ENCODE measurements around the gene CEMIP. TPM values are rescaled to one million over a fixed set of nuclear protein-coding genes. Genes with fewer than 3 reads are reported as not detected.

Gene CEMIP
- total and polyA plus RNA-seq, 2 of the 8 experiments (the other 6 are each of a cell fraction or from before 2014, with no cell fraction given), result 0.11 to 0.60 TPM

GRCh38 chr15:80870366-80870765 lies 91.2 kb downstream of the CEMIP start:
- Histone ChIP-seq H3K79me1 (ENCODE audit: low read depth, low read length) (no peaks in the 10 kb centered on the region), H3K4me2 (ENCODE audit: insufficient read depth in 1 of 2, low read depth in 2 of 2, low read length in 2 of 2) (no peak overlapping the region), H2AFZ (ENCODE audit: low read length) (no peak overlapping the region), H2BK12ac (ENCODE audit: low read depth, low read length) (no peak overlapping the region), H4K5ac (ENCODE audit: insufficient read length, low read depth, low read length) (no peak overlapping the region), H3K9ac (replicated peaks in 1 of 4; ENCODE audit: extremely low read depth in 1 of 4, low read depth in 3 of 4, low read length in 3 of 4) (no peak overlapping the region), H3K4ac (replicated peaks; ENCODE audit: insufficient read length, low read depth, low read length) (no peak overlapping the region), H3K27ac (ENCODE audit: low read depth, low read length) (no peak overlapping the region), H2BK5ac (ENCODE audit: low read depth, low read length) (0 out of 2 replicates have a peak overlapping the region, but pooled peaks have one; percentile 3), H3K79me2 (ENCODE audit: control insufficient read depth in 1 of 2, insufficient read depth in 2 of 2, low read length in 2 of 2) (no peaks in the 10 kb centered on the region), H3K36me3 (ENCODE audit: control insufficient read depth in 2 of 4, insufficient read depth in 4 of 4, low read length in 3 of 4) (no peaks in the 10 kb centered on the region), H4K8ac (ENCODE audit: extremely low read depth, insufficient read depth, low read length) (no peak overlapping the region), H3K27me3 (replicated peaks in 1 of 4; ENCODE audit: control insufficient read depth in 3 of 4, extremely low read depth in 1 of 4, insufficient read depth in 3 of 4, low read length in 3 of 4) (no peaks in the 10 kb centered on the region), H3K9me3 (ENCODE audit: insufficient read depth in 2 of 2, low read depth in 1 of 2, low read length in 1 of 2) (no peaks in the 10 kb centered on the region), H3K4me1 (replicated peaks in 1 of 4; ENCODE audit: control insufficient read depth in 3 of 4, insufficient read depth in 4 of 4, low read length in 3 of 4) (peaks cover 2 to 14% (median 6%) of the 10 kb centered on the region in 4 experiments), H4K20me1 (replicated peaks in 1 of 2; ENCODE audit: control insufficient read depth in 1 of 2, insufficient read depth in 2 of 2, low read length in 2 of 2) (no peaks in the 10 kb centered on the region), H3K56ac (replicated peaks; ENCODE audit: insufficient read length, low read depth, low read length) (no peak overlapping the region), H3K23me2 (ENCODE audit: low read depth, low read length) (no peaks in the 10 kb centered on the region), H3K18ac (ENCODE audit: extremely low read depth, low read length) (no peak overlapping the region), H2AK5ac (ENCODE audit: low read depth, low read length) (peak overlapping the region; percentile 41; the same call in 1 of the 2 replicates), H2BK15ac (ENCODE audit: low read length) (no peak overlapping the region), H3K4me3 (ENCODE audit: extremely low read depth in 1 of 4, insufficient read depth in 2 of 4, low read depth in 3 of 4, low read length in 4 of 4) (no peak overlapping the region), H3K23ac (ENCODE audit: insufficient read length) (no peak overlapping the region), H2BK120ac (replicated peaks; ENCODE audit: low read depth, low read length) (no peak overlapping the region), H3K14ac (ENCODE audit: insufficient read length) (no peak overlapping the region), H4K91ac (replicated peaks; ENCODE audit: insufficient read length, low read length) (no peak overlapping the region), H2BK20ac (ENCODE audit: low read length) (no peak overlapping the region)
- CTCF ChIA-PET (ENCODE audit: partially characterized antibody), result interaction anchor here (0.9 to 1.5 kb wide), 7 partner anchors 9 to 21 kb away, joined by 3 to 8 read pairs (median 5); no protein-coding TSS in a partner anchor
- FAIRE-seq (no peak), DNase-seq (ENCODE audit: low read depth in 1 of 2, low spot score in 2 of 2) (no peak)
- 88% methylated on average over 8 of the region's 8 CpGs; no CpG with 5 or more reads in 1 of the 2 experiments for WGBS, 2 experiments (ENCODE audit: extremely low coverage in 1 of 2, insufficient coverage in 1 of 2, insufficient read length in 1 of 2, insufficient replicate concordance in 2 of 2, low coverage in 1 of 2, low lambda C conversion rate in 2 of 2, missing lambda C conversion rate in 1 of 2)
- TF ChIP-seq TAF1 (IDR thresholded peaks at IDR 0.05; ENCODE audit: low read depth, low read length), result no peak
- no peak for TF ChIP-seq ATF2 (IDR thresholded peaks at IDR 0.05; ENCODE audit: low read length)
- TF ChIP-seq RAD21 (IDR thresholded peaks at IDR 0.05 in 1 of 2, conservative IDR thresholded peaks at IDR 0.05 in 1 of 2; ENCODE audit: low read depth in 2 of 2, low read length in 2 of 2), result no peak
- POLR2A ChIA-PET (ENCODE audit: partially characterized antibody), result interaction anchor here (0.9 kb wide), 1 partner anchor 26 kb away, joined by 3 read pairs; no protein-coding TSS in a partner anchor
